H9 (cell line): ENCODE data around the gene CLCN5. TPM values are rescaled to one million over a fixed set of nuclear protein-coding genes. Genes with fewer than 3 reads are reported as not detected.

Experiments
- DNase-seq: peaks from one replicate; pipeline ENCODE4 v3.0.0-alpha.2; 2017
- H2AFZ ChIP-seq: one replicate; pipeline ENCODE4 v1.6.1; 2013; ENCODE audit warnings: mild to moderate bottlenecking, low read length, control low read depth, moderate library complexity
- H2AK5ac ChIP-seq: 2 replicates; pipeline ENCODE4 v1.6.1; 2013; ENCODE audit warnings: low read length, control low read depth, mixed read lengths; ENCODE audit not compliant: insufficient read length
- H2BK120ac ChIP-seq: one replicate; pipeline ENCODE4 v1.6.1; 2013; ENCODE audit warnings: low read depth, mild to moderate bottlenecking, low read length, control low read depth, inconsistent platforms; ENCODE audit not compliant: poor library complexity, severe bottlenecking
- H2BK12ac ChIP-seq: 2 replicates; pipeline ENCODE4 v1.6.1; 2013; ENCODE audit warnings: low read length, control low read depth, mixed read lengths, low read depth; ENCODE audit not compliant: insufficient read length
- H2BK15ac ChIP-seq: 2 replicates; pipeline ENCODE4 v1.6.1; 2013; ENCODE audit warnings: low read depth, low read length, control low read depth
- H2BK20ac ChIP-seq: one replicate; pipeline ENCODE4 v1.6.1; 2013; ENCODE audit warnings: low read depth, mild to moderate bottlenecking, low read length, control low read depth, inconsistent platforms; ENCODE audit not compliant: poor library complexity, severe bottlenecking
- H2BK5ac ChIP-seq: 2 replicates; pipeline ENCODE4 v1.6.1; 2013; ENCODE audit warnings: low read length, control low read depth, mixed read lengths; ENCODE audit not compliant: insufficient read length
- H3K14ac ChIP-seq: 2 replicates; pipeline ENCODE4 v1.6.1; 2013; ENCODE audit warnings: low read length, control low read depth; ENCODE audit not compliant: insufficient read depth
- H3K18ac ChIP-seq: 2 replicates; pipeline ENCODE4 v1.6.1; 2013; ENCODE audit warnings: low read depth, mild to moderate bottlenecking, mixed read lengths, low read length, control low read depth; ENCODE audit not compliant: insufficient read length
- H3K23ac ChIP-seq: 2 replicates; pipeline ENCODE4 v1.6.1; 2013; ENCODE audit warnings: low read length, control low read depth, mixed read lengths, low read depth; ENCODE audit not compliant: insufficient read length
- H3K23me2 ChIP-seq: 2 replicates; pipeline ENCODE4 v1.6.1; 2013; ENCODE audit warnings: low read depth, mild to moderate bottlenecking, mixed read lengths, low read length, control low read depth; ENCODE audit not compliant: insufficient read length, poor library complexity, severe bottlenecking
- H3K27ac ChIP-seq: 2 replicates; pipeline ENCODE4 v1.5.1; 2013; ENCODE audit warnings: low read length, control low read depth, mixed read lengths, low read depth; ENCODE audit not compliant: insufficient read length
- H3K27me3 ChIP-seq: 2 replicates; pipeline ENCODE4 v1.6.1; 2013; ENCODE audit warnings: low read length, control low read depth, inconsistent platforms; ENCODE audit not compliant: insufficient read depth
- H3K4ac ChIP-seq: 2 replicates; pipeline ENCODE4 v1.6.1; 2013; ENCODE audit warnings: low read depth, mild to moderate bottlenecking, control low read depth, inconsistent platforms, low read length, moderate library complexity
- H3K4me1 ChIP-seq: 2 replicates; pipeline ENCODE4 v1.6.1; 2013; ENCODE audit warnings: low read length, control low read depth, inconsistent platforms; ENCODE audit not compliant: insufficient read depth
- H3K4me2 ChIP-seq: 2 replicates; pipeline ENCODE4 v1.6.1; 2013; ENCODE audit warnings: low read length, control low read depth, mixed read lengths; ENCODE audit not compliant: insufficient read length, insufficient read depth
- H3K56ac ChIP-seq: 2 replicates; pipeline ENCODE4 v1.6.1; 2013; ENCODE audit warnings: low read depth, mild to moderate bottlenecking, mixed read lengths, low read length, control low read depth; ENCODE audit not compliant: insufficient read length
- H3K79me1 ChIP-seq: 2 replicates; pipeline ENCODE4 v1.6.1; 2013; ENCODE audit warnings: low read depth, mild to moderate bottlenecking, moderate library complexity, low read length, control low read depth, inconsistent platforms; ENCODE audit not compliant: insufficient read depth, poor library complexity, severe bottlenecking
- H3K79me2 ChIP-seq: 2 replicates; pipeline ENCODE4 v1.6.1; 2013; ENCODE audit warnings: low read length, control low read depth, inconsistent platforms; ENCODE audit not compliant: insufficient read depth
- H3K9ac ChIP-seq: 2 replicates; pipeline ENCODE4 v1.6.1; 2013; ENCODE audit warnings: low read length, control low read depth, mixed read lengths; ENCODE audit not compliant: insufficient read length; ENCODE audit errors: extremely low read depth
- H3K9me3 ChIP-seq: one replicate; pipeline ENCODE4 v1.6.1; 2013; ENCODE audit warnings: low read depth, low read length, inconsistent platforms; ENCODE audit not compliant: control insufficient read depth
- H3T11ph ChIP-seq: one replicate; pipeline ENCODE4 v1.6.1; 2013; ENCODE audit warnings: mild to moderate bottlenecking, low read length, control low read depth, inconsistent platforms
- H4K20me1 ChIP-seq: one replicate; pipeline ENCODE4 v1.6.1; 2013; ENCODE audit not compliant: control insufficient read depth, insufficient read length, insufficient read depth
- H4K5ac ChIP-seq: 2 replicates; pipeline ENCODE4 v1.6.1; 2013; ENCODE audit warnings: low read depth, mild to moderate bottlenecking, mixed read lengths, low read length, control low read depth; ENCODE audit not compliant: insufficient read length
- H4K8ac ChIP-seq: replicated peaks from 2 replicates; pipeline ENCODE4 v1.6.1; 2013; ENCODE audit warnings: low read length, control low read depth, mixed read lengths, low read depth; ENCODE audit not compliant: insufficient read length
- H4K91ac ChIP-seq: 2 replicates; pipeline ENCODE4 v1.6.1; 2013; ENCODE audit warnings: low read depth, mild to moderate bottlenecking, moderate library complexity, mixed read lengths, low read length, control low read depth; ENCODE audit not compliant: insufficient read length
- H3K27ac Mint-ChIP-seq, 3 experiments: 2 replicates in 2 of 3; 3 replicates in 1 of 3; pipeline ENCODE4 v1.8.0; 2020 to 2021; ENCODE audit warnings: mixed read lengths in 3 of 3, mild to moderate bottlenecking in 1 of 3, moderate library complexity in 1 of 3
- H3K27me3 Mint-ChIP-seq: 2 replicates; pipeline ENCODE4 v1.8.0; 2021; ENCODE audit warnings: low read depth, mild to moderate bottlenecking, moderate library complexity, mixed read lengths
- H3K36me3 Mint-ChIP-seq, 3 experiments: 2 replicates in 2 of 3; 3 replicates in 1 of 3; pipeline ENCODE4 v1.8.0; 2020 to 2021; ENCODE audit warnings: low read depth in 3 of 3, mixed read lengths in 3 of 3; ENCODE audit not compliant: insufficient read depth in 1 of 3
- H3K4me1 Mint-ChIP-seq, 2 experiments: 2 replicates each; pipeline ENCODE4 v1.8.0; 2020; ENCODE audit warnings: mixed read lengths in 2 of 2
- H3K4me3 Mint-ChIP-seq, 2 experiments: 2 replicates in 1 of 2; 3 replicates in 1 of 2; pipeline ENCODE4 v1.8.0; 2020 to 2021; ENCODE audit warnings: mild to moderate bottlenecking in 2 of 2, mixed read lengths in 2 of 2, moderate library complexity in 1 of 2
- H3K9me3 Mint-ChIP-seq, 2 experiments: 2 replicates in 1 of 2; 3 replicates in 1 of 2; pipeline ENCODE4 v1.8.0; 2020; ENCODE audit warnings: mild to moderate bottlenecking in 2 of 2, mixed read lengths in 2 of 2, moderate library complexity in 1 of 2
- WGBS: extraction: QIAGEN DNeasy Blood & Tissue Kit; methylation state at CpG from one replicate; pipeline ENCODE4 v1.1.7; 2013; ENCODE audit warnings: missing lambda C conversion rate, low lambda C conversion rate, mixed read lengths; ENCODE audit not compliant: insufficient read length; ENCODE audit errors: extremely low coverage; 5-methylcytosine and 5-hydroxymethylcytosine counted together
- total RNA-seq: library from RNA; stranded (reverse); gene quantifications from 2 replicates; pipeline ENCODE4 v1.2.1, GENCODE V29; 2021
- TF ChIP-seq, protein P1 (sequence below): fragments of 200-600 bp; sonication (generic); conservative IDR thresholded peaks from 3 replicates; pipeline ENCODE4 v1.8.0; 2021; ENCODE audit warnings: antibody characterized with exemption, mild to moderate bottlenecking

Gene CLCN5
- total RNA-seq, 1 experiment from 2014 or later = 5.9 TPM

DNA sequence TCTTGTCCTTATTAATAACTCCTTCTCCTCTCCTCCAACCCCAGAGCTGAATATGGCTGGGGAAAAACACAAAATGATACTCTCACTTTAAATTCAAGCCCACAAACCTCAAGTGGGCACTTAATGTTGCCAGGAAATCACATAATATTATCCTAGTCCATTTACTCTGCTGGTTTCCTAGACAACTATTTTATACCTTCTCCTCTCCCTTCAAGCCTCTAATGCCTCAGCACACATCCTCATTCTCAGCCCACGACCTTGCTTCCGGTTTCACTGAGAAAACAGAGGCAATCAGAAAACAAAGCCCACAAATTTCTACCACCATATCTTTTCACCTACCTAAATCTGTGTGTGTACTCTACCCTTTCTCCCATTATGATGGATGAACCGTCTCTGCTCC lies 12.1 kb upstream of the CLCN5 start:
- Histone ChIP-seq H3K9me3 (no peaks in the 10 kb centered on the region), H4K20me1 (no peaks in the 10 kb centered on the region), H3T11ph (no peak overlapping the region), H2AK5ac (no peak overlapping the region), H2BK120ac (no peak overlapping the region), H3K4me2 (no peak overlapping the region), H3K27ac (no peak overlapping the region), H2BK15ac (no peak overlapping the region), H3K56ac (no peak overlapping the region), H3K79me2 (no peaks in the 10 kb centered on the region), H4K91ac (no peak overlapping the region), H3K79me1 (no peaks in the 10 kb centered on the region), H3K23ac (no peak overlapping the region), H3K4ac (no peak overlapping the region), H2BK12ac (no peak overlapping the region), H4K5ac (no peak overlapping the region), H2AFZ (no peak overlapping the region), H2BK20ac (no peak overlapping the region), H2BK5ac (no peak overlapping the region), H3K14ac (no peak overlapping the region), H3K18ac (no peak overlapping the region), H4K8ac (no peak overlapping the region), H3K9ac (no peak overlapping the region), H3K4me1 (no peaks in the 10 kb centered on the region), H3K27me3 (no peaks in the 10 kb centered on the region), H3K23me2 (no peaks in the 10 kb centered on the region)
- TF ChIP-seq, protein P1, sequence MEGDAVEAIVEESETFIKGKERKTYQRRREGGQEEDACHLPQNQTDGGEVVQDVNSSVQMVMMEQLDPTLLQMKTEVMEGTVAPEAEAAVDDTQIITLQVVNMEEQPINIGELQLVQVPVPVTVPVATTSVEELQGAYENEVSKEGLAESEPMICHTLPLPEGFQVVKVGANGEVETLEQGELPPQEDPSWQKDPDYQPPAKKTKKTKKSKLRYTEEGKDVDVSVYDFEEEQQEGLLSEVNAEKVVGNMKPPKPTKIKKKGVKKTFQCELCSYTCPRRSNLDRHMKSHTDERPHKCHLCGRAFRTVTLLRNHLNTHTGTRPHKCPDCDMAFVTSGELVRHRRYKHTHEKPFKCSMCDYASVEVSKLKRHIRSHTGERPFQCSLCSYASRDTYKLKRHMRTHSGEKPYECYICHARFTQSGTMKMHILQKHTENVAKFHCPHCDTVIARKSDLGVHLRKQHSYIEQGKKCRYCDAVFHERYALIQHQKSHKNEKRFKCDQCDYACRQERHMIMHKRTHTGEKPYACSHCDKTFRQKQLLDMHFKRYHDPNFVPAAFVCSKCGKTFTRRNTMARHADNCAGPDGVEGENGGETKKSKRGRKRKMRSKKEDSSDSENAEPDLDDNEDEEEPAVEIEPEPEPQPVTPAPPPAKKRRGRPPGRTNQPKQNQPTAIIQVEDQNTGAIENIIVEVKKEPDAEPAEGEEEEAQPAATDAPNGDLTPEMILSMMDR = no peak
- Mint-ChIP-seq H3K9me3 (peaks cover 40 to 45% of the 10 kb centered on the region in 2 experiments), H3K4me3 (no peak overlapping the region), H3K27me3 (peaks cover 5% of the 10 kb centered on the region; the same call in 1 of the 2 replicates), H3K4me1 (no peaks in the 10 kb centered on the region), H3K36me3 (no peaks in the 10 kb centered on the region), H3K27ac (no peak overlapping the region)
- DNase-seq = no peak
- no CpG with 5 or more reads among the region's 3 CpGs for WGBS
